Stimulated activated CD4-positive, alpha-beta T cell treated with anti-CD3 and anti-CD28 coated beads, Interleukin-4, amount 100 ng/mL, for 24 hours (primary cell): ENCODE measurements around the gene KRT36.

Experiments used
- DNase-seq: peaks from one replicate; pipeline ENCODE4 v3.0.0-alpha.2; 2020

The KRT36 gene

DNA sequence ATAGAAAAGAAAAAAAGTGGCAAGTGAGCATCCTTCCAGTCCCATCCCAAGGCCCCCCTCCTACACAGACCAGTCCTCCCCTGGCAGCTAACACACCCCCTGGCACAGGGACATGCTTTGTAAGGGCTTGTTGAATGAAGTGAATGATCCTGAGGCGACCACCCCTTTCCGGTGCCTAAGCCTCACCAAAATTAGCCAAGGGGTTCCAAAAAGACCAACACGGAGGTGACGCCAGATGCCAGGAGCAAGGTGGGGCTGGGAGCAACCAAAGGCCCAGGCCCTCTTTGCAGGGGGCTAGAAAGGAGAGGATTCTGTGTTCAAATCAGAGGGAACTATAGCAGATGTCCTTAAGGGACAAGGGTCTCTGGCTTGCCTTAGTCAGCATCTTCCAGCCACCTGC lies 14.3 kb downstream of the KRT36 start:
- DNase-seq, result no peak

DNA sequence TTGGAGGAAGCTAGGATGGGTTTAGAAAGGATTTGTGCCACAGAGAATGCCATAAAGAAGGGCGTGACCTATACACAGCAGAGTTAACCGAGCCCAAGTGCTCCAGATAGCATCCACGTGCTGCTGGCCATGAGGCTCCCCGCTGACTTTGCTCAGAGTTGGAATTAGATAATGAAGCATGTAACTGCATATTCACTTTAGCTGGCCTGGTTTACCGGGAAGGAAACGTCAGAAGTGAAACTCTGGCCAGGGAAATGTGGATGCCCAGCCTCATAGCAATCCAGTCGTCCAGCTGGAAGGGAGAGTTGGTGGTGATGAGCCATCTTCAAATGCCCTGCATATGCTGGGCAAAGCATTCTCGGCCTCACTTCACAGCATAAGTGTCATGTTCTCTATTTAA lies 14.8 kb downstream of the KRT36 start:
- DNase-seq, result no peak

DNA sequence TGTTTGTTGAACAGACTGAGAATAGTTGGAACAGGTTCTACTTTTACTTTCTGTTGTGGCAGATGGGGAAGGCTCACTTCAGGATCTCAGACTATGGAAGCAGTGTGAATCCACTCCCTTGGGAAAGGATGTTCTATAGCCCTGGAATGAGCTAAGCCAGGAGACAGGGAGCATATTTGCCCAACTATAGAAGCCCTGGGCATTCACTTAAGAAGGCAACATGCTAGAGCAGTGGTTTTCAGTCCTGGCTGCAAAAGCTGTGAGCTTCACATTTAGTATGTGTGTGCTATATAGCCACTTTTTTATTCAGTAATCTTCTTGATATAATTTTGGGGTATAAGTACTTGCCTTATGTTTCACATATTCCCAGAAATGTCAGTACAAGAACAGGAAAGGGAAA lies 21.4 kb downstream of the KRT36 start:
- DNase-seq, result no peak

DNA sequence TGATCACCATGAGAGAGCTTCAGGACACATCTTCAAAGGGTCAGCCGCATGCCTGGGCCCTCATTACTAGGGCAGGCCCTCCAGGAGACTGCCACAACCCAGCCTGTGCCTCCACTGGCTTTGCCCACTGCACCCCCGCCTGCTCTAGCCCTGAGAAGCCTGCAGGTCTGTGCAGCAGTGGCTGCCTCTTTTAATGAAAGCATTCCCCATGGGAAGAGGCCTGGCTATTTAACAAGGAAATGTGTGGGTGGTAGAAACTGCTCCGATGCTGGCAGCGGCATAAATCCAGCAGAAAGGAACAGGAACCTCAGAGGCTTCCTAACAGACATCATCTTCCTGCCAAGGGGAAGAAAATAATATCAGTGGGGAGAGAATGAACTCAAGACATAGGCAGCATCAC lies 22.1 kb downstream of the KRT36 start:
- no peak for DNase-seq

DNA sequence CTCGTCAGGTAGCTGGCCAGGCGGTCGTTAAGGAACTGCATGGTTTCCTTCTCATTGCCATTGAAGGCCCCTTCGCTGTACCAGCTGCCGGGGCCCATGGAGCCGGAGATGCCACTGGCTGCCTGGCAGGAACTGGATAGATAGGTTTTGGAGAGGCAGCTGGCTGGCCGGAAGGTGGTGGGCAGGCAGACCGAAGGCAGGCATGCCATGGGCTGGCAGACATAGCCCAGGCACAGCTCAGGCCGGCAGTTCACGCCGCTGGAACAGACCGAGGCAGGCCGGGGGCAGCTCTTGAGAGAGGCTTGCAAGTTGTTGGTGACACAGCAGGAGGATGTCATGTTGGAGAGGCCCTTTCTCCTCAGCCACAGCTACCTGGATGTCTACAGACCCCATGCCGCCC lies 22.7 kb downstream of the KRT36 start, which contains the start of gene KRT32:
Gene KRT32, minus strand, starts transcription at position 399 of the 400 bp plus-strand sequence. Its CDS starts 61 bp downstream, at position 338.
- no peak for DNase-seq

DNA sequence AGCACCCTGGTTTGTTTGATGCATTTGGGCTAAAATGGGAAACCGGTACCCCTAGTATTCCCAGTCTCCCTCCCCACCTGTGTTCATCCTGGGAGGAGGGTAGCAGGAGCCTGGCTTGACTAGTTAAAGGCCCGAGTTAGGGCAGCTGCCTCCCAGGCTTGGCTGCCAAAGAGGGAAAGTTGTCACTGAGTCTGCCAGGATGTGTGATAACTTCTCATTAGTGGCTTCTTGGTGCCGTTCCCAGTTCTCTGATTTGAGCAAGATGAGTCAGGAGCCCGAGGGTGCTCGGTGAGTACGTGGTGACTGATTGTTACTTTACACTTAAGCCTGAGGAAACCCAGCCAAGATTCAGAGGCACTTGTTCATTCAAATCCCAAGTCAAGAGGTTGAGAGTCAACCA lies 25.0 kb downstream of the KRT36 start:
- no peak for DNase-seq

DNA sequence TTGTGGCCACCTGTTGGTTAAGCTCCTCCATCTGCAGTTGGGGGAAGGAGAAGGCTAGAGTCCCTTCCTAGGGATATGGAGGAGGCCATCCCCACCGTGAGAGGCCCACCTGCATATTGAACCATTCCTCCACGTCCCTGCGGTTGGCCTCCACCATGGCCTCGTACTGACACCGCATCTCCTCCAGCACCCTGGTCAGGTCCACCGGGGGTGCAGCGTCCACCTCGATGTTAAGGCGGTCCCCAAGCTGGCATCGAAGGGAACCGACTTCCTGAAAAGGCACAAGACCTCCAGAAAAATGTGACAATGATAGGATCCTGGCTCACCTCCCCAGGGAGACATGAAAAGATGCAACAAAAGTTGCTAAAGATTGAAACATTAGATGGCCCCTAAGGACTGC lies 25.5 kb downstream of the KRT36 start:
- no peak for DNase-seq

DNA sequence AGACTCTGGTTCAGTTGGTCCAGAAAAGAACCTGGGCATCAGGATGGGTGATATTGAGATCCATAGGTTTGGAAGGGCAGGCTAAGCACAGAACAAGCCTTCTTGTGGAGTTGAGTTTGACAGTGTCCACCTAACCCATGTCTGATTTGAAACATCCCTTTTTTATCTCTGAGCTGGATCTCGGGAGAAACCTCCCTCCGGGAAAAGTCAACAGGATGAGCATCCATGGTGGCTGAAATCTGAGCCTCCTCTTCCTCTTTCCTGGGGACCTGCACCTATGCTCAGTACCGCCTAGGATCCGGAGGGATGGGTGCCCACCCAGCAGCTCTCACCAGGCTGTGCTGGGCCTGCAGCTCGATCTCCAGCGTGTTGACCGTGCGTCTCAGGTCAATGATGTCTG lies 26.0 kb downstream of the KRT36 start:
- DNase-seq, result no peak

DNA sequence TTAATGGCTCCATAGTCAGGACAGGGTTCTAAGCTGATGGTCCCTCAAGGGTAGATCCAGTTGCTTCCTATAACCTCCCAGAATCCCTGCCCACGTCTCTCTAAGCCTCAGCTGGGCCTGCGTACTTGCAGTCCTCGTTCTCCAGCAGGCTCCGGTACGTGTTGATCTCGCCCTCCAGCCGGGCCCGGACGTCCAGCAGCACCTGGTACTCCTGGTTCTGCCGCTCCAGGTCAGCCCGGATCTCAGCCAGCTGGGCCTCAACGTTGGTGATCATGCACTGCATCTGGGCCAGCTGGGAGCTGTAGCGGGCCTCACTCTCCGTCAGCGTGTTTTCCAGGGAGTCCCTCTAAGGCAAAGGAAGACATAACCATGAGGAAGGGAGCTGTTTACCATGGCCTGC lies 27.0 kb downstream of the KRT36 start:
- no peak for DNase-seq

DNA sequence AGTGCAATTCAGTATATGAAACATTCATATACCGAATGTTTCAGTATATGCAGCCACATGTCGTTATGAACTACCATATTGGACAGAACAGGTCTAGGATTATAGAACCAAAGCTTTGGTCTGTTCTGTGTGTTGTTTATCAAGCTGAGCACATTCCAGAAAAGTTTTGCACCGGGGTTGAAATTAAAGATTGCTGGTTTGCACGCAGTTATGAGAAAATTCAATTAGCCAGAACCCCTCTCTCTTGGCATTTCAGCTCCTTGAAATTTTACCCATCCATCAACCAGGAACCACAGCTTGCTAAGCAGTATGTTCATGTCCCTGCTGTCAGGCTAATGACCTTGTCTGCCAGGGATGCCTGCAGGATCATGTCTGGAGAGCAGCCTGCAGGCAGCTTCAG lies 32.0 kb downstream of the KRT36 start:
- DNase-seq, result no peak

DNA sequence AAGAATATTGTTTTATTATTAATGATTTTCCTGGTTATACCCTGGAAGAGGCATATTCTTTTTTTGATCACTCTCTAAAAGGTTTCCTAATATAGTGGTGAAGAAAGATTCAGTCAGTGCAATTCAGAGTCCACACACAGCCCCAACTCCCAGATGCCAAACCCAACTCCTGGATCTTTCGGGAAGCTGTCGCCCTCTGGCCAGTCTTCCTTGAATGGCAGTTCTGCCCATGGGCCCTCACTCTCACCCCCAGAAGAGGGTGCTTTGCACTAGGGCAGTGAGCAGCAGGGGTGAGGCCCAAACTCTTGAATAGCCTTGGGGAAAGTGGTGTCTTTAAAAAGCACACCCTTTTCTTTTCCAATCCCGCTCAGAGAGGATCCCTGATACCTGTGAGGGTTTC lies 33.5 kb downstream of the KRT36 start:
- no peak for DNase-seq

DNA sequence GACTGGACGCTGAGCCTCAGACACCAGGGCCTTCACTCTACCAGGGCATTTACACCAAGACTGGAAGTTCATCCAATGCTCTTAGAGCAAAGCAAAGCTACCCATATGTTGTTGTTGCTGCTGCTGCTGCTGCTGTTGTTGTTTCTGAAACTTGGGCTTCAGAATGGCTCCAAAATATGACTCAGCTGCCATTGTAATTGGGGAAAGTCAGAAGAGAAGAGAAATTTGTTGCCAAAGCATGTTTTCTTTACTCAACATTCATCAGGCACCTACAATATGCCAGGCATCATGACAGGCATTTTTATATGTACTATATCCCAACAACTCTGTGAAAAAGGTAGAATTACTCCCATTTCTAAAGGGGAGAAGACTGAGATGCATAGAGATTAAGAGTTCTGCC lies 34.5 kb downstream of the KRT36 start:
- no peak for DNase-seq

DNA sequence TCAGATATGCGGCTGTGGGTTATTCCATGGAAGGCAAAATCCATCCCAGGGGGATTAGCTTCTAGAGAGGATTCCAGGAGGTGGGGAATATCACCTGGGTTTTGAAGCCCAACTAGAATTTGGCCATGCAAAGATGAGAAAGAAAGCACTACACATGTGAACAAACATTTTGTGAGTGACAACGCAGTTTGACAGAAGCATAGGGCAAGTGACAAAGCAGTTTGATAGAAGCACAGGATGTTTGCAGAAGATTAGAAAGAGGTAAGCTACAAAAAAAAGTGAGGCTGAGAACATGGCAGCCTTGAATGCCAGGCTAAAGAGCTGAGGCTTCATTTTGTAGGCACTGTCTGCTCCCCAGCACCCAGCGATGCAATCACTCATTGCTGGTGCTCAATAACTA lies 36.6 kb downstream of the KRT36 start:
- no peak for DNase-seq

DNA sequence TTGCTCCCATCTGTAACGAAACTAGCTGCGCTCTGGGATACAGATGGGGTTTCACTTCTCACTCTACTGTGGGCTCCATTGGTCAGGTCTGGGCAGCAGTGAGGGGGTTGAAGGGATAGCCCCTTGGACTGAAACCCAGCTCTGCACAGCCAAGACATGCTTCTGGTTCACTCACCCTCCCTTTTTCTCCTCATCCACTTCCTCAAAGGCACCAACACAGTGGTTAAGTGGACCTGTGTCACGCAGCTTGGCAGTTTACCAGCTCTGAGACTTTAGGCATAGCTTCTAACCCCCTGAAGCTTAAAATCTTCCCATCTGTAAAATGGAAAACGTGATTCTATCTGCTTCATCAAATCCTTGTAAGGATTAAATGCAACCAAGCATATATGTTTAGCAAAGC lies 37.4 kb downstream of the KRT36 start:
- DNase-seq, result no peak

DNA sequence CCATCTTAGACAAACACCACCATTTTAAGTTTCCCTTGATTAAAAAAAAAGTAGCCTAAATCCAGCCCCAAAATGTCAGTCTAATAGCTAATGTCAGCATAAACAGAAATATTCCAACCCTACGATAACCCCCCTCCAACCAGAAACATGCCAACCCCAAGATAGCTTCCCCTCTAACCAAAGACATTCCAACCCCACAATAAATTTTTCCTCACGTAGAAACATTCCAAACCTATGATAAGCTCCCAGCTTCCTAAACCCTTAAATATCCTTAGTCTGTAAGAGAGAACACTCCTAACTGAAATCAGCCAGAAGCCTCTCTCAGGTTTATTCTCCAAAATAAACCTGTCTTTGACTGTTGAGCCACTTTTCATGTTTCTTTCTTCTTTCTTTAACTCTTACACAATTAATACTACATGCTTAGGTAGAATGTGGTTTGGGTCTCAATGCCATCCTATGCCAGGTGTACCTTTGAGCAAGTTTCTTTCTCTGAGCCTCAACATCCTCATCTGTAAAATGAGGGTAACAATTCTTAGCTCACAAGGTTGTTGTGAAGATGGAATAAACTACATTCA lies 38.5 kb downstream of the KRT36 start:
- DNase-seq, result no peak

DNA sequence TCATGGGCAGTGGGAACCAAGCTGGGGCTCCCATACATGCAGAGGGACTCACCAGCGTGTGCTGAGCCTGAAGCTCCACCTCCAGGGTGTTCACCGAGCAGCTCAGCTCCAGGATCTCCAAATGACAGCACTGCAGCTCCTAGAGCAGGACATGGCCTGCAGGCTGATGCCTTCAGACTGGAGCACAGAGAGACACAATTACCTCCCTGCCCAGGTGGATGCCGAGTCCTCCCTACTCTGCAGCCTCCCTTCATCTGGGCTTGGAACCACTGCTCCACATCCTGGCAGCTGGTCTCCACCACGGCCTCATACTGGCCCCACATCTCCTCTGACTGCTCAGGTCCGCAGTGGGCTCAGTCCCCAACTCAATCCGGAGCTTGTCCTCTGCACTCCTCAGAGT lies 40.7 kb downstream of the KRT36 start:
- no peak for DNase-seq

DNA sequence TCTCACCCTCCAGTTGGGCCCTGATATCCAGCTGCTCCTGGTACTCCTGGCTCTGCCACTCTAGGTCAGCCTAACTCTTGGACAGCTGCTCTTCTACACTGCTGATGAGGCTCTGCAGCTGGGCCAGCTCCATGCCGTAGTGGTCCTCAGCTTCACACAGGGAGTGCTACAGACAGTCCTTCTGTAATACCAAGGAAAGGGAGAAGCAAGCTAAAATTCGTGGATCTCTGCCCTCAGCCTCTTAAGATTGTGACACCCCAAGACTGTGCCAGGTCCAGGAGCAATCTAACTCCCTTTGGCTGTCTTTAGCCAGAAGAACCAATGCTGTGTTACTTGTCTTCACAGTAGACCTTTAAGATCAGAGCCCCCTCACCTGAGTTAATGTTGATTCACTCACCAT lies 41.2 kb downstream of the KRT36 start:
- DNase-seq, result no peak

DNA sequence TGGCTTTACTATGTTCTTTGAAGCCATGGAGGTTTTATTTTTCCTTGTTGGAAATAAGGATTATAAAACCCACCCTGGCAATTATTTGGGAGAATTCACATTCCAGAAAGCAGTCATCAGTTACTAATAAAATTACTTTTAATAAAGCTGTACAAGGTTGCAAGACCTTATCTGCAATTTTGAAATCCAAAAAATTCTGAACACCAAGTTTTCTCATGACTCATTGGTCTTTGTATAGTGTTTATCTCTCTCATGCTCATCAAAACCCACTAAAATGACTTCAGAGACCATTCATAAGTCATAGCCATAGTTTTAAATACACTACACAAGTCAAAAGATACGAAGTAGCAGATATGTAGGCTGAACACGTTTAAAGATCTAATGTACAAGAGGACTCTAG lies 42.9 kb downstream of the KRT36 start:
- no peak for DNase-seq

DNA sequence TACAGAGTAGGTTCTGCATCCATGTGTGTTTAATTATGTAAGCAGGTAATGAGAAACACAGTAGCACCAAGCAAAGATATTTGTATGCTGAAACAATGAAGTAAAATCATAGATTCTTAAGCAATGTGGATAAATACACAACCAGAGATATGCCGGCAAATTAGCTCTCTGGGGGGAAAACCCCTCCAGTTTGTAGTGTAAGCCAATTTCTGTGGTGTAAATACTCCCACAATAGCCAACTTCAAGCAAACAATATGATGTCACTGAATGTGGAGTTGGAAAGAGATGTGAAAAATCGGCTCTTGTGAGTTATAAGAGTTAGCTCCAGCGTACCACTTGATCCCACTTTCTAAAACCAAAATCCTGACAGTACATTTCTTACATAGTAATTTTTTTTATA lies 45.1 kb downstream of the KRT36 start:
- DNase-seq, result no peak

DNA sequence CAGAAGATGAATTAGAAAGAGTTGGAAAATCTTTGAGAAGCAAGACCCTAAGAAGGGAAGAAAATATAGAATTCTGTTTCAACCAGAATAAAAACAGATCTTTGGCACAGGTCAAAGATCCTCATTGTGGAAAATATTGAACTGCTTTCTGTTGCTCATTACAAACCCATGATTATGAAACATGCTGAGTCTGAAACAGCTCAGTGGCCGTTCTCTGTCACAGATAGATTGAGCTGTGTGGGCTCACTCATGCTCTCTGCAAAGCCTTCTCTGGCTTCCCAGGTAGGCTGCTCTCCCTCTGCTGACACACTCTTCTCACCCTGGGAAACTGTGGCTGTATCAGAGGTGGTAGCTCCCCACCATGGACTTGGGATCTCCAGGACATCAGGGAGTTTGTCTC lies 45.5 kb downstream of the KRT36 start:
- no peak for DNase-seq

DNA sequence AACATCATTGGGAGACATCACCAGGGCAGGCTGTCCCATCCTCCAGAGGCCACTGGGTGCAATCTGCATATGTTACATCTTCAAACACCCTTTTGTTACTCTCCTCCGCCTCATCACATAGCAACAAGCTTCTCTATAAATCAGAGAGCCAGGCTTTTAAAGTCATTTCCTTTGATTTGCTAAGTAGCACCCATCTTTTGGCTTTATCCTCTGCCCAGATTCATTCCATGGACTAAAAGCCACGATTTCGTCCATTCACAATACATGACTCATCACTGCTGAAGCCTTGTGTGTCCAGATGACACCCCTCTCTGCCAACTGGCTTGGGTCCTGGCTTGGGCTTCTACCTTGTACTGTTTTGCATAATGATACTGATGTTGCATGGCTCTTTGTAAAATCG lies 47.0 kb downstream of the KRT36 start:
- DNase-seq, result no peak

DNA sequence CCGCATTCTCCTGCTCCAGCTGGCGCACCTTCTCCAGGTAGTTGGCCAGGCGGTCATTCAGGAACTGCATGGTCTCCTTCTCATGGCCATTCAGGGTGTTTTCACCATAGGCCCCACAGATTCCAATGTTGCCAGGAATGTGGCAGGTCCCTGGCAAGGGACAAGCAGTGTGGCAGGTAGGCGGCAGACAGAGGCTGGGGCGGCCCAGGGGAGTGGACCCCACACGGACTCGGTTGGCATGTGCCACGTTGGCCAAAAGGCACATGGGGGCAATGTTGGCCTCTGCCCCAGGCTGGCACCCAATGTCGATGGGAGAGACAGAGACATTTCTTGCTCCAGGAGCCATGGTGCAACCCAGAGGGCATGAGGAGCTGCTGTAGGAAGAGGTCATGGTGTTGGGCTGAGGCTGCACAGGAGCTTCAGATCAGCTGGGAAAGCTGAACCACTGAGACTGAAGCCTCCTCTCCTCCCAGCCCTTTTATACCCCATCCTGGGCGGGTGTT lies 49.1 kb downstream of the KRT36 start, which contains the start of gene KRT38:
Gene KRT38, minus strand, starts transcription at position 453 of the 503 bp plus-strand sequence. Its CDS starts 62 bp downstream, at position 391.
- DNase-seq, result no peak

DNA sequence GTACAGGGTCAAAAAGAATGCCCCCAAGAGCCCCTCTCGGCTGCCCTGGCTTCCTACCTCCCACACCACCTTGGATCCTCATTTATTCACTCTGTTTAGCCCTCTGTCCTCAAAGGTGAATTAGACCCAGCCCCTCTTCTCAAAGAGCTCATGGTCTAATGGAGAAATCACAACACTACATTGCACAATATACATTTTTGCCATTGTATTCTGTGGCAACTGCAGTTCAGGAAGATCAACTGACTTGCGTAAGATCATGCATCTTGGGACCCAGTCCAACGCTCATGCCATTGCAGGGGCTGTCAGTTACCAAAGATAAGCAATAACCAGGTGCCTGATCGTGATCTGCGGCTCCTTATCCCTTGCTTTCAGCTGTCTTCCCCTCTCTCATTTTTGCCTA lies 50.3 kb downstream of the KRT36 start:
- DNase-seq, result no peak

DNA sequence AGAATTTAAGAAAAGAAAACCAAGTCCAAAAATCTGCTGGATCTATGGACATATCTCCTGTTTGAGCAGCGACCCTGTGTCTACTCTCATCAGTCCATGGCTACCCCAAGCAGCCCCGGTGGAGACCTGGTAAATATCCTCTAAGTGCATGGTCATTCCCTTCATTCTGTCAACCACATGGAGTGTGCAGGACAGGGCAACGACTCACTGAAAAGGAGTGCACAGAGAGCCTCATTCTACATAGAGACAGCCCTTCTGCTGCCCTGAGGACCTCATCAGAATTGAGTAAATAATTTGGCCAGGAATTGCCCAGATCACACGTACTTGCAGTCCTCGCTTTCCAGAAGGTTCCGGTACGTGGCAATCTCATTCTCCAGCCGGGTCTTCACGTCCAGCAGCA lies 51.9 kb downstream of the KRT36 start:
- no peak for DNase-seq

DNA sequence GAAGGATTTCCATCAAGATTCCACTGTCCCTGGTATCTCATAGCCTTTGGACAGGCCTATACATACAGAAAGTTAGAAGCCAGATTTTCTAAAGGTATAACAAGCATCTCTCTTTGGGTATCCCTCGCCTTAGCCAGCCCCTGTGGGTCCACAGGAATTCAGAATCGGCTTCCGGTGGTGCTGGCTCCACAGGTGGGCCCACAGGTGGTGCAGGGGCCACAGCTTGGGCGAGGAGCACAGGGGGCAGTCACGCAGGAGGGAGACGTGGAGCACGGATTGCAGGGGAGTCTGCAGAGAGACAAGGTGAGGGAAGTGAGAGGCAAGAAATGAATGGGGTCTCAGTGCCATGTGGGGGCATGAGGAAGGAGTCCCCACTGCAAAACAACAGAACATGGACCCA lies 52.5 kb downstream of the KRT36 start:
- DNase-seq, result no peak
